ENCODE measurements around the gene CCDC15. TPM values are rescaled to one million over a fixed set of nuclear protein-coding genes. Genes with fewer than 3 reads are reported as not detected.
"Not testable (repeated sequence)": the region's sequence is repeated elsewhere in the genome, so short reads cannot be mapped to it uniquely, and the experiment has no call there.

CCDC15 gene
- total RNA-seq, 2 experiments from 2014 or later, result 5.6 to 9.4 TPM

DNA sequence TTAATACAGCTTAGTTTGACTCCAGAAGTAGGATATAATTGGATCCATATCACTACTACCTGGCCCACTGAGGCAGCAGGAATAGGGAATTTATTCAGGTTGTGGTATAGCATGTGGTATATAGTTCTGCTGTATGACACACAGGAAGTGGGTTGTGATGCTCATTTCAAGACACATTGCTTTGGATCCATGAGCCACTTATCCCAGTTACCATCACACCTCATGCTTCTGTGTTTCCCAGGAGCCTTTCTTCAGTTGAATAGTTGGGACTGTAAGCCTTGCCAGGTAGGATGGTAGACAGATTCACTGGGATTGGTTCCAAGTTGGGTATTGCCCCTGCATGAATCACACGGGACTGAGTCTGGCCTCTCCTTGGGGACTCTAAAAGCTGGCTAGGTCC, 99.2 kb downstream of the CCDC15 start:
- Mint-ChIP-seq H3K36me3 (no peaks in the 10 kb centered on the region), H3K4me3 (no peak overlapping the region), H3K27me3 (peaks cover 5% of the 10 kb centered on the region), H3K4me1 (peaks cover 11% of the 10 kb centered on the region), H3K27ac (no peak overlapping the region), H3K9me3 (ENCODE audit: low read depth) (no peaks in the 10 kb centered on the region)
- CTCF ChIA-PET, result no interaction called here
- DNase-seq (no peak), ATAC-seq (no peak)

DNA sequence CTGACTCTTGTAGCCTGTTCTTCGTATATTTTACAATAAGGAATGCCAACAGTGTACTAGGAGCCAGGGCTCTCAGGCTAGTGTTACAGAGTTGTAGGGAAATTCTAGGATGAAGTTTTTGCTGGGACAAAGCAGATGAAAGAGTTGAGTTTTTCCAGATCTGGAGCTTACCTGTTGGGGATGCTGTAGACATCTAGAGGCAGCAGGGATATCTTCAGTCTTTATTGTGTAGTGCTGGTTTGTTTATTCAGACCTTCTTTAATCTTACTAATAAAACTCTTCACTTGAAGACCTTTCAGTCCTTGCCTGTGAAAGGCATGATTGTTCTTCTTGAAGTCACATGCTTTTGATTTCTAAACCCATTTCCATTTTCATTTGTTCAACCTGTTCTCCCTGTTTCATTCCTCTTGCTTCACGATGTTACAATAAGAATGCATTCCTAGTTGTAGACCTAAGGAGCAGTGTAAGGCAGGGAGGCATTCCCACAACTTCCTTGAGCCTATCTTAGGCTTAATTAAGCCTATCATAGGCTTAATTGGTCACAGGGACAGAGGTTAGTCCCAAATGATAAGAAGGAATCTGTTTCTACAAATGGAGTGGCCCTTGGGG, 101.2 kb downstream of the CCDC15 start:
- ATAC-seq (no peak), DNase-seq (no peak)
- CTCF ChIA-PET, result no interaction called here
- Mint-ChIP-seq H3K9me3 (ENCODE audit: low read depth) (no peaks in the 10 kb centered on the region), H3K4me1 (peaks cover 11% of the 10 kb centered on the region), H3K27ac (no peak overlapping the region), H3K36me3 (no peaks in the 10 kb centered on the region), H3K27me3 (peaks cover 5% of the 10 kb centered on the region), H3K4me3 (no peak overlapping the region)

DNA sequence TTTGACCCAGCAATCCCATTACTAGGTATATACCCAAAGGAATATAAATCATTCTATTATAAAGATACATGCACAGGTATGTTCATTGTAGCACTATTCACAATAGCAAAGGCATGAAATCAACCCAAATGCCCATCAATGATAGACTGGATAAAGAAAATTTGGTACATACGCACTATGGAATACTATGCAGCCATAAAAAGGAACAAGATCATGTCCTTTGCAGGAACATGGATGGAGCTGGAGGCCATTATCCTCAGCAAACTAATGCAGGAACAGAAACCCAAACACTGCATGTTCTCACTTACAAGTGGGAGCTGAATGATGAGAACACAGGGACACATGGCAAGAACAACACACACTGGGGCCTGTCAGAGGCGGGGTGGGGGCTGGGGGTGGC, 102.1 kb downstream of the CCDC15 start:
- DNase-seq; H3K27ac Mint-ChIP-seq; H3K4me3 Mint-ChIP-seq; ATAC-seq; H3K9me3 Mint-ChIP-seq (ENCODE audit: low read depth); H3K27me3 Mint-ChIP-seq; H3K36me3 Mint-ChIP-seq; CTCF ChIA-PET: not testable (repeated sequence)
- peaks cover 11% of the 10 kb centered on the region for H3K4me1 Mint-ChIP-seq

DNA sequence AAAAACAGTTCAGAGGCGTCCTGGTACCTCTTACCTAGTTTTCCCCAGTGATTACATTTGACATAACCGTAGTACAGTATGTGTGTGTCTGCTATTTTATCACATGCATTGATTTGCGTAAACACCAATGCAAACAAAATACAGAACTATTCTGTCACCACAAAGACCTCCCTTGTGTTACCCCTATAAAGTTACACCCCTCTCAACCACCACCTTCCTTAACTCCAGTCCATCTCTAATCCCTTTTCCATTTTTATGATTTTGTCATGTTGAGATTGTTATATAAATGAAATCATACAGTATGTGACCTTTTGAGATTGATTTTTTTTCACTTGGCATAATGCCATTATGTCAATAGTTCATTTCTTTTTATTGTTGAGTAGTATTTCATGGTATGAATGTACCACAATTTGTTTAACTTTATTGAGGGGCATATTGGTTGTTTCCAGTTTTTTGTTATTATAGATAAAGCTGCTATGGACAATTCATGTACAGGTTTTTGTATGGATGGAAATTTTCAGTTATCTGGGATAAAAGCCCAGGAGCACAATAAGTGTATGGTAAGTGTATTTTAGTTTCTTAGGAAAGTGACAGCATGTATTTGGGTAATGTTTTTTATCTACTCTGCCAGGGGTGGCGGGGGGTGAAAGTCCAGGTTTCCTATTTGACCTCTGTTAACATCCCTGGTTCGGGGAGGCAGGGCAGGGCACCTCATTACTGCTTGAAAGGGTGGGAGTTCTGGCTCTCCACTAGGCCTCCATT, 103.1 kb downstream of the CCDC15 start:
- Mint-ChIP-seq H3K4me3 (no peak overlapping the region), H3K36me3 (no peaks in the 10 kb centered on the region), H3K9me3 (ENCODE audit: low read depth) (no peaks in the 10 kb centered on the region), H3K27ac (no peak overlapping the region), H3K4me1 (peaks cover 11% of the 10 kb centered on the region), H3K27me3 (peaks cover 12% of the 10 kb centered on the region)
- no peak for DNase-seq
- ATAC-seq, result no peak
- CTCF ChIA-PET, result no interaction called here

DNA sequence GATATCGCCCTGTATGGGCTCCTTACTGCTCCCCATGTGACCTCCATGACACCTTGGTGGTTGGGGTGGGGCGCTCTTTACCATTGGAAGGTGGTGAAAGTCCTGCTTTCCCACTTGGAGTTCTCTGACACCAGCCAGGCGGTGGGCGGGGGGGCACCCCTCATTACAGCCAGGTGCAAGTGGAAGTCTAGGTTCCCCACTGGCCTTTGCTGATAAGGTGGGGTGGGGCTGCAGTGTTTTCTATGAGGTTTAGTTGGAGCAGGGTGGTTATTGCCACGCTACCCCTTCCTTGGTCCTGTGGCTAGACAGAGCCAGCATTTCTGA, 103.7 kb downstream of the CCDC15 start:
- H3K27me3 Mint-ChIP-seq, result peaks cover 17% of the 10 kb centered on the region
- no peaks in the 10 kb centered on the region for H3K36me3 Mint-ChIP-seq
- DNase-seq (no peak), ATAC-seq (no peak)
- no peak overlapping the region for H3K4me3 Mint-ChIP-seq
- CTCF ChIA-PET, result no interaction called here
- H3K4me1 Mint-ChIP-seq, result peaks cover 11% of the 10 kb centered on the region
- no peak overlapping the region for H3K27ac Mint-ChIP-seq
- H3K9me3 Mint-ChIP-seq (ENCODE audit: low read depth), result no peaks in the 10 kb centered on the region

DNA sequence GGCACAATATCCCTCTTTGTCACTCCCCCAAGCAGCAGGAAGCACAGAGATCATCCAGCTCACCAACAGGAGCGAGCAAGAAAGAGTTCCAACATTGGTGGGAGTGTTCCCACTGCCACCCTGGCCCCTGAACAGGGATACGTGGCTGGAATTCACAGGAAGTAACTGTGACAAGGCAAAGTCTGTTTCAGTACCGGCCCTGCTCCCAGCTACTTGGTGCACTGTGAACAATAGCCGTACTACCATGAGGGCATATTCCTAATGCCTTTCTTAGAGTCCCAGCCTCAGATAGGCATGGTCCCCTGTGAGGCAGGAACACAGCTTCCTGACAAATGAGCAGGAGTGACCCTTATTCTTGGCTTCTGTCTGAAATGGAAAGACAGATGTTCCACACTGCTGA, 107.3 kb downstream of the CCDC15 start:
- Mint-ChIP-seq H3K9me3 (ENCODE audit: low read depth) (no peaks in the 10 kb centered on the region), H3K36me3 (no peaks in the 10 kb centered on the region), H3K4me1 (peaks cover 9% of the 10 kb centered on the region), H3K4me3 (no peak overlapping the region), H3K27ac (no peak overlapping the region), H3K27me3 (peaks cover 46% of the 10 kb centered on the region)
- no peak for DNase-seq
- no peak for ATAC-seq
- CTCF ChIA-PET, result no interaction called here

DNA sequence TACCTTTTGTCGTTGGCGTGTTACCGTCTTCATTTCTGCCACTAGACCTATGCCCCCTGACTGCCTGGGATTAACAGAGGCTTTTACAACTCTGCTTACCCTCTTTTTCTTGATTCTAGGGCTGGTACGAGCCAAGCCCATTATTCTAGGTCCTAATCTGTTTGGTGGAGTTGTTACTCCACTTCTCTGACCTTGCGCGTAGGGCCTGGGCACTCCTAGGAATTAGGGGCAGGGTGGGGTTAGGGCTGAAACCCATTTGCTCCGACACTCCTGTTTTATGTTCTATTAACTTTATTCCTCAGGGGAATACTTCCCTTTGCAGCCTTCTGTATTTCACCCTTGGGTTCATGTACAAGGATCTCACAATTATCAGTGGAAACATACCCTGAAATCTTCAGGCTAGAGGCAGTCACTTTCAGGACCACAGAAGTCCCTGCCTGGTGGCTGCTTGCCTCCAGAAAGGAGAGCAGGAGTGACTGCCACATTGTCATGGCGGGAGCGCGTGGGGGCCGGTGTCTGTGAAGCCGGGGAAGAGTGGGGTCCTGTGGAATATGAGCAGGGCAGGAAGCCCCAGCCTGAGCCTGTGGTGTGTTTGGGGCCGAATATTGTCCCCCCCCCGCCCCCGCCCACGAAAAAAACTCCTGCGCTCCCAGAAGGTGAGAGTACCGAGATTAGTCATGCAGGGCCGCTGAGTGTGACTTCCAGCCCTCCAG, 108.4 kb downstream of the CCDC15 start:
- ATAC-seq (peak; percentile 15), DNase-seq (no peak)
- H3K4me1 Mint-ChIP-seq, result peaks cover 9% of the 10 kb centered on the region
- peaks cover 44% of the 10 kb centered on the region for H3K27me3 Mint-ChIP-seq
- H3K9me3 Mint-ChIP-seq (ENCODE audit: low read depth), result no peaks in the 10 kb centered on the region
- CTCF ChIA-PET, result interaction anchor here (1.0 kb wide), 1 partner anchor 80 kb away, joined by 5 read pairs; no protein-coding TSS in a partner anchor
- no peak overlapping the region for H3K27ac Mint-ChIP-seq
- H3K36me3 Mint-ChIP-seq, result no peaks in the 10 kb centered on the region
- H3K4me3 Mint-ChIP-seq, result peak overlapping the region; percentile 81

DNA sequence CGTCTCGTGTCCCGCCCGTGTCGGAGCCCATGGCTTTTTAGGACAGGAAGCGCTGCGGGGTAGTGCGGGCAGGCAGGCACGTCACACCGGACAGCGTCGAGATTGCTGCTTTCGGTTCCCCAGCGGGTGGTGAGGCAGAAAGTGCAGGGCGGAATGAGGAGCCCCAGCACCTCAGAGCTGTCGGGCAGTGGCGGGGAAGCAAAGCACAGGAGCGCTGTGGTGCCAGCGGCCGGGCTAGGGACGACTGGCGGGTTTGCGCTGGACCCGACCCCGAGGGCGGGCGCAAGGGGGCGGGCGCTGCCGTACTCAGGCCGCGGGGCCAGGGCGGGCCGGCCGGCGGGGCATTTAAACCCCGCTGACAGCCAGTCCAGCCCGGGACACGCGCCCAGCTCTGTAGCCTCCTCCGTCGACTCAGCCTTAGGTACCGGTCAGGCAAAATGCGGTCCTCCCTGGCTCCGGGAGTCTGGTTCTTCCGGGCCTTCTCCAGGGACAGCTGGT, 109.0 kb downstream of the CCDC15 start, which contains the start of gene SLC37A2:
Gene SLC37A2 (plus strand): TSS at position 375 of the 498 bp plus-strand sequence. CDS start 63 bp downstream, at position 438.
- DNase-seq (peak; percentile 81), ATAC-seq (peak; percentile 92)
- peaks cover 45% of the 10 kb centered on the region for H3K27me3 Mint-ChIP-seq
- CTCF ChIA-PET, result interaction anchor here (0.8 to 1.0 kb wide), 2 partner anchors 61 to 79 kb away, joined by 3 to 5 read pairs; no protein-coding TSS in a partner anchor
- no peak within 1 kb of the TSS for H3K27ac Mint-ChIP-seq
- no peaks in the 10 kb centered on the region for H3K9me3 Mint-ChIP-seq (ENCODE audit: low read depth)
- H3K36me3 Mint-ChIP-seq, result no peaks in the 10 kb centered on the region
- H3K4me3 Mint-ChIP-seq, result peak within 1 kb of the TSS; percentile 81
- peaks cover 9% of the 10 kb centered on the region for H3K4me1 Mint-ChIP-seq

DNA sequence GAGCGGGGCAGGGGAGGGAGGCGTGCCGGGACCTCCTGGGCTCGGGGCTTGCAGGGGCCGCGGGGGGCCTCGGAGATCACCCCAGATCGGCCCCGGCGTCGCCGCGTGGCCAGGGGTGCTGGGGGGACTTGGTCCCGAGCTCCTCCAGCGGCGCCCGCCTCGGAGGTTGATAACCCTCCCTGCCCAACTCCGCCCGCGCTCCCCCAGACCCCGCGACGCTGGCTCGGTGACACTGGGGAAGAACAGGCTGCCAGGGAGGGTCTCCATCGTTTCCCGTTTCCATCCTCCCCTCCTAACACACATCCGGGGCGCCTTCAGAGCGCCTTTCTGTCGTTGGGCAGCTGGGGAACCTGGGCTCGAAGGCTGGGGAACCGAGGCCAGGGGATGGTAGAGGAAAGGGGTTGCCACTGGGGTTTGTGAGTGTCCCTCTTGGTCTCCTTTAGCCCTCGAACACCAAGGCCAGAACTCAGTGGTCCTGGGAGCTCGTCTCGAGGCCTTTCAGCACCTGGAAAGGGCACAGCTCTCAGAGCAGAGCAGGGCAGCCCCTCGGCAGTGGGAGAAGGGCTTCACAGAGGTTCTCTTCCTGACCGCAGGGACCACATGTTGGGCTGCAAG, 109.5 kb downstream of the CCDC15 start:
- Mint-ChIP-seq H3K4me3 (peak overlapping the region; percentile 81), H3K4me1 (peaks cover 9% of the 10 kb centered on the region), H3K27me3 (peaks cover 50% of the 10 kb centered on the region), H3K36me3 (no peaks in the 10 kb centered on the region), H3K9me3 (ENCODE audit: low read depth) (no peaks in the 10 kb centered on the region), H3K27ac (no peak overlapping the region)
- DNase-seq (no peak), ATAC-seq (no peak)
- CTCF ChIA-PET, result interaction anchor here (0.8 to 1.0 kb wide), 2 partner anchors 61 to 79 kb away, joined by 3 to 5 read pairs; no protein-coding TSS in a partner anchor

DNA sequence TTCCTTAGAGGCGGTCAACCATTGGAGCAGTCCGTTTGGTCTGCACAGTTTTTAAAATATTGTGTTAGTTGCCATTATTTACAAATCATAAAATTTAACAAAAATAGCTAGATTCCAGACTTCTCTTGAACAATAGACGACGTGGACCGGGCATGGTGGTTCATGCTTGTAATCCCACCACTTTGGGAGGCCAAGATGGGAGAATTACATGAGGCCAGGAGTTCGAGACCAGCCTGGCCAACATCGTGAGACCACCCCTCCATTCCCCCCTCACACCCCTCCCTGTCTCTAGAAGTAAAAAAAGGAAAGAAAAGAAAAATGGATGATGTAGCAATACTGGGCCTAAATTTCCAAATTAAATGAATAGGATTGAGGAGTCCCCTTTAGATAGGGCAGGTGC, 110.1 kb downstream of the CCDC15 start:
- Mint-ChIP-seq H3K27me3 (peaks cover 50% of the 10 kb centered on the region), H3K9me3 (ENCODE audit: low read depth) (no peaks in the 10 kb centered on the region), H3K4me1 (peaks cover 9% of the 10 kb centered on the region), H3K4me3 (peak overlapping the region; percentile 33), H3K36me3 (no peaks in the 10 kb centered on the region), H3K27ac (no peak overlapping the region)
- CTCF ChIA-PET, result no interaction called here
- no peak for ATAC-seq
- DNase-seq, result no peak

DNA sequence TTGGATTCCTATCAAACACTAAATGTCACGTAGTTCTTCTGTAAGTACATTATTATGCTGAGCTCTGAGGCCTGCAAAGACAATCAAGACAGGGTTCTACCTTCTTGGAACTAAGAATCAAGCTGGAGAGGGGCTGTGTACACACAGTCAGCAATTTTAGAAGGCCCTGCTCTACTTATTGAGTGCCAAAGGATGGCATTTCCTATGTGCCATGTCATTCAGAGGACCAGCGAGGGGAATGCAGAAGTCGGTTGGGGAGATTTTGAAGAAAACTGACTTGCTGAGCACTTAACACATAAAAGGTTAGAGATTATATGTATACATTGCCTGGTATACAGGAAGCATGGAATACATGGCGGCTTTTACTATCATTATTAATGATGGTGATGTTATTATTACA, 114.4 kb downstream of the CCDC15 start:
- CTCF ChIA-PET, result no interaction called here
- peaks cover 33% of the 10 kb centered on the region for H3K27me3 Mint-ChIP-seq
- ATAC-seq, result no peak
- no peaks in the 10 kb centered on the region for H3K36me3 Mint-ChIP-seq
- H3K27ac Mint-ChIP-seq, result no peak overlapping the region
- no peaks in the 10 kb centered on the region for H3K9me3 Mint-ChIP-seq (ENCODE audit: low read depth)
- H3K4me1 Mint-ChIP-seq, result peaks cover 23% of the 10 kb centered on the region
- DNase-seq, result no peak
- H3K4me3 Mint-ChIP-seq, result no peak overlapping the region

DNA sequence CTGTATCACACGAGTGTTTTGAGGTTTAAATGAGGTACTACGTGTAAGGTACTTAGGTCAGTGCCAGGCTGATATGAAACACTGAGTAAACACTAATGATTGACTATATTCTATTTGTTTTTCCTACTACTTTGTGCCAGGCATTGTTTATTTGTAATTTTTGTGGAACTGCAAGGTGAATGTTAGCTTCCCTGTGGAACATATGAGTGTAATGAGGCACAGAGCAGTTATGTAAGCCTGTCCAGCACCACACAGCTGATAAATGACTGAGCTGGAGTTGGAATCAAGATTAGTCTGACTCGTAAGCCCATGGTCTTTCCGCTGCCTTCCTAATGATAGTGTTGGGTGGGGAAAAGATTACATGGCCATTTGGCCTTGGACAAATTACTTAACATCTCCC, 115.0 kb downstream of the CCDC15 start:
- Mint-ChIP-seq H3K36me3 (no peaks in the 10 kb centered on the region), H3K27ac (no peak overlapping the region), H3K9me3 (ENCODE audit: low read depth) (no peaks in the 10 kb centered on the region), H3K4me1 (peaks cover 21% of the 10 kb centered on the region), H3K4me3 (no peak overlapping the region), H3K27me3 (peaks cover 28% of the 10 kb centered on the region)
- DNase-seq (no peak), ATAC-seq (no peak)
- CTCF ChIA-PET, result no interaction called here

DNA sequence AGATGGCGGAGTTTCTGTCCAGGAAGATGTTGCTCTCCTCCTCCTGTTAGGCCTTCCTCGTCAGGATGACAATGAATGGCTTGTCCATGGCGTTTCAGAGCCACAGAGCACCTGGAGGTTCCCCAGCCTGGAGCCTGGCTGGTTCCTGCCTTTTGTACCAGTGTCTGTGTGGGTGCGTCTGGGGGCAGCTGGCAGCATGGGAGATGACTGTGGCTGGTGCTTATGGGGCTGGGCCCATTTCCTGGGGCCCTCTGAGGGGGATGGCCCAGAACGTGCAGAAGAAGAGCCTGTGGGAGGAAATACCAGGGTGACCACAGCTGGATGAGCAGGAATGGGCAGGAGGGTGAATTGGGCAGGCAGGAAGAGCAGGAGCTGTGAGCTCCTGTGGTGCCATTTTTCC, 115.8 kb downstream of the CCDC15 start:
- Mint-ChIP-seq H3K4me1 (peaks cover 22% of the 10 kb centered on the region), H3K27ac (no peak overlapping the region), H3K4me3 (no peak overlapping the region), H3K27me3 (peaks cover 20% of the 10 kb centered on the region), H3K36me3 (no peaks in the 10 kb centered on the region), H3K9me3 (ENCODE audit: low read depth) (no peaks in the 10 kb centered on the region)
- DNase-seq (no peak), ATAC-seq (no peak)
- CTCF ChIA-PET, result no interaction called here

All from activated CD8-positive, alpha-beta memory T cell treated with anti-CD3 and anti-CD28 coated beads, Interleukin-2, amount 10 ng/mL, durations not matched to agents 7 days and 5 days (primary cell).